Endothelial cell of umbilical vein (primary cell): ENCODE results near the gene IGSF22. TPM values are rescaled to one million over a fixed set of nuclear protein-coding genes. Genes with fewer than 3 reads are reported as not detected.

Experiments
- BruUV-seq: library from RNA; stranded (reverse); fragments of 400-500 nt; replicated peaks from 2 replicates; lab custom pipeline; 2021; lab: Mats Ljungman, UMichigan
- CTCF ChIA-PET: fragments of 300-600, 350-600 bp; sonication (Branson Sonifier 250); formaldehyde crosslinking; loops from one replicate; lab custom pipeline; 2021; ENCODE audit warnings: antibody characterized with exemption, inconsistent platforms; lab: Charles Lee
- POLR2A ChIA-PET: fragments of 300-600, 350-600 bp; sonication (Branson Sonifier 250); formaldehyde crosslinking; loops from one replicate; lab custom pipeline; 2021; ENCODE audit warnings: antibody characterized with exemption, inconsistent platforms; lab: Charles Lee
- DNase-seq: peaks from one replicate; pipeline ENCODE4 v3.0.0-alpha.2; 2011; ENCODE audit warnings: low read depth, low spot score
- FAIRE-seq: peaks from 2 replicates; lab custom pipeline; 2011; peaks lifted over from hg19 to GRCh38; lab: Jason Lieb, UNC
- H2AFZ ChIP-seq: 2 replicates; pipeline ENCODE4 v1.6.0; 2012; ENCODE audit warnings: low read depth, low read length, control low read depth, inconsistent platforms
- H3K27ac ChIP-seq: 2 replicates; pipeline ENCODE4 v1.5.1; 2011; ENCODE audit warnings: low read depth, mild to moderate bottlenecking, control low read depth, low read length, moderate library complexity; ENCODE audit not compliant: insufficient read depth
- H3K27me3 ChIP-seq, 2 experiments: 2 replicates each; pipeline versions ENCODE4 v1.6.0 to v1.6.1; 2011; ENCODE audit warnings: low read length in 2 of 2, mixed read lengths in 1 of 2; ENCODE audit not compliant: control insufficient read depth in 2 of 2, insufficient read depth in 2 of 2
- H3K36me3 ChIP-seq, 2 experiments: 2 replicates in 1 of 2; 3 replicates in 1 of 2; pipeline ENCODE4 v1.5.1; 2011; ENCODE audit warnings: low read length in 2 of 2, mild to moderate bottlenecking in 1 of 2, moderate library complexity in 1 of 2; ENCODE audit not compliant: control insufficient read depth in 2 of 2, insufficient read depth in 2 of 2; ENCODE audit errors: extremely low read depth in 1 of 2
- H3K4me1 ChIP-seq: 3 replicates; pipeline ENCODE4 v1.5.1; 2011; ENCODE audit warnings: mild to moderate bottlenecking, low read length; ENCODE audit not compliant: control insufficient read depth, insufficient read depth; ENCODE audit errors: extremely low read depth
- H3K4me2 ChIP-seq: 2 replicates; pipeline ENCODE4 v1.6.1; 2011; ENCODE audit warnings: low read length, control low read depth, mixed read lengths; ENCODE audit not compliant: insufficient read depth
- H3K4me3 ChIP-seq, 3 experiments: fragments of 200-600 bp in 1 of 3; sonication (generic), shearing (Covaris generic) in 1 of 3; replicated peaks in 1 of 3; 2 replicates each; pipeline ENCODE4 v1.5.1; 2011 to 2016; ENCODE audit warnings: control low read depth in 3 of 3, low read length in 3 of 3, mild to moderate bottlenecking in 2 of 3, inconsistent platforms in 1 of 3, low read depth in 1 of 3, moderate library complexity in 1 of 3; ENCODE audit not compliant: insufficient read depth in 1 of 3
- H3K79me2 ChIP-seq: 2 replicates; pipeline ENCODE4 v1.6.0; 2012; ENCODE audit warnings: low read length, inconsistent platforms; ENCODE audit not compliant: control insufficient read depth, insufficient read depth
- H3K9ac ChIP-seq: replicated peaks from 2 replicates; pipeline ENCODE3; 2011; ENCODE audit warnings: low read length, control low read depth; ENCODE audit not compliant: insufficient read depth; ENCODE audit errors: extremely low read depth
- H3K9me1 ChIP-seq: replicated peaks from 3 replicates; pipeline ENCODE4 v1.6.0; 2011; ENCODE audit warnings: mild to moderate bottlenecking, low read length; ENCODE audit not compliant: control insufficient read depth, insufficient read depth; ENCODE audit errors: extremely low read depth
- H3K9me3 ChIP-seq: replicated peaks from 2 replicates; pipeline ENCODE4 v1.5.1; 2012; ENCODE audit warnings: low read length, inconsistent platforms; ENCODE audit not compliant: control insufficient read depth, insufficient read depth
- H4K20me1 ChIP-seq: replicated peaks from 2 replicates; pipeline ENCODE3; 2011; ENCODE audit warnings: mild to moderate bottlenecking, low read length; ENCODE audit not compliant: control insufficient read depth, insufficient read depth; ENCODE audit errors: extremely low read depth
- EZH2 ChIP-seq: IDR thresholded peaks from 2 replicates; pipeline ENCODE4 v1.6.1; 2012; ENCODE audit warnings: borderline replicate concordance, low read depth, mild to moderate bottlenecking, moderate library complexity, low read length, inconsistent platforms; ENCODE audit not compliant: severe bottlenecking
- FOS ChIP-seq: IDR thresholded peaks from 2 replicates; pipeline ENCODE4 v1.6.1; 2011; ENCODE audit warnings: mild to moderate bottlenecking, low read length, moderate library complexity, borderline replicate concordance; ENCODE audit not compliant: insufficient read depth
- MYC ChIP-seq: IDR thresholded peaks from one replicate; pipeline ENCODE4 v1.6.1; 2011; ENCODE audit warnings: mild to moderate bottlenecking, low read depth, low read length
- POLR2A ChIP-seq: IDR thresholded peaks from 2 replicates; pipeline ENCODE4 v1.6.1; 2012; ENCODE audit warnings: low read depth, mild to moderate bottlenecking, control low read depth, low read length
- dilution Hi-C: fragments of 300-500 bp; cut with MboI; formaldehyde crosslinking; loops from one replicate; pipeline ENCODE4 v1.15.0; 2019; ENCODE audit warnings: low sequenced_read_pairs; ENCODE audit not compliant: extremely low pct_ligation_motif_present
- intact Hi-C: fragments of 100-400 bp; cut with micrococcal nuclease; formaldehyde crosslinking; loops from one replicate; pipeline ENCODE4 v1.10.0; 2022
- polyA plus RNA-seq, 4 experiments: library from polyadenylated mRNA; depleted of rRNA in 3 of 4; stranded (reverse) in 3 of 4; unstranded in 1 of 4; fragments of >200 nt; gene quantifications; 2 replicates each; pipeline versions ENCODE4 v1.2.1 to v1.2.3, GENCODE V29; 2011 to 2012; ENCODE audit warnings: missing spikeins in 1 of 4
- total RNA-seq: library from RNA; stranded (reverse); gene quantifications from 2 replicates; pipeline ENCODE4 v1.2.3, GENCODE V29; 2021

The IGSF22 gene
- total and polyA plus RNA-seq, 2 donors (not counting 3 experiments of a cell fraction or from before 2014, with no cell fraction given): not detected

GRCh38 chr11:18715476-18715875, 10.5 kb downstream of the IGSF22 start:
- no TSS peak for BruUV-seq
- no peak overlapping the region for H2AFZ ChIP-seq
- no peak overlapping the region for H3K9ac ChIP-seq
- no peak for FAIRE-seq
- POLR2A ChIA-PET: no interaction called here
- no peak overlapping the region for H3K4me2 ChIP-seq
- no peaks in the 10 kb centered on the region for H4K20me1 ChIP-seq
- no peaks in the 10 kb centered on the region for H3K36me3 ChIP-seq
- H3K9me3 ChIP-seq: no peaks in the 10 kb centered on the region
- dilution Hi-C loops (no loop called here), intact Hi-C loops (no loop called here)
- no peak for DNase-seq
- no peak for TF ChIP-seq POLR2A
- no peak for TF ChIP-seq FOS
- no peak overlapping the region for H3K4me3 ChIP-seq
- no peaks in the 10 kb centered on the region for H3K79me2 ChIP-seq
- H3K27me3 ChIP-seq: peaks cover 0 to 3% of the 10 kb centered on the region in 2 experiments
- CTCF ChIA-PET: no interaction called here
- H3K27ac ChIP-seq: no peak overlapping the region
- H3K9me1 ChIP-seq: no peaks in the 10 kb centered on the region
- H3K4me1 ChIP-seq: no peaks in the 10 kb centered on the region

- Histone ChIP-seq H3K4me2 (no peak overlapping the region), H3K27ac (no peak overlapping the region), H2AFZ (no peak overlapping the region), H3K9me1 (no peaks in the 10 kb centered on the region), H3K9me3 (no peaks in the 10 kb centered on the region), H3K4me1 (no peaks in the 10 kb centered on the region), H3K4me3 (no peak overlapping the region), H3K79me2 (no peaks in the 10 kb centered on the region), H3K36me3 (no peaks in the 10 kb centered on the region), H4K20me1 (no peaks in the 10 kb centered on the region), H3K27me3 (peaks cover 0 to 3% of the 10 kb centered on the region in 2 experiments), H3K9ac (no peak overlapping the region)
- ChIA-PET CTCF (interaction anchor here (0.6 to 1.0 kb wide), 2 partner anchors 9 to 13 kb away, joined by 3 read pairs; no protein-coding TSS in a partner anchor), POLR2A (no interaction called here)
- TF ChIP-seq EZH2 (no peak), MYC (no peak)
- FAIRE-seq (no peak), DNase-seq (no peak)
- dilution Hi-C loops: no loop called here
- no TSS peak for BruUV-seq
- intact Hi-C loops: no loop called here
These were observed 11.6 kb downstream of the IGSF22 start for GRCh38 chr11:18714443-18714780.
